CD14-positive monocyte (primary cell): Measurements from ENCODE around the gene BCAR1. TPM values are rescaled to one million over a fixed set of nuclear protein-coding genes. Genes with fewer than 3 reads are reported as not detected.

ENCODE experiments used
- DNase-seq, 3 donors: peaks; one replicate each; pipeline ENCODE4 v3.0.0-alpha.2; 2011 to 2022
- H2AFZ ChIP-seq: 2 replicates; pipeline ENCODE4 v1.6.0; 2012; ENCODE audit warnings: mild to moderate bottlenecking, low read depth, low read length, inconsistent platforms; ENCODE audit not compliant: insufficient read depth, poor library complexity, severe bottlenecking
- H3K27ac ChIP-seq, 2 donors: 1 replicate in 1 of 2; 2 replicates in 1 of 2; pipeline ENCODE4 v1.5.1; 2012 to 2013; ENCODE audit warnings: low read length in 2 of 2, control low read depth in 1 of 2, inconsistent platforms in 1 of 2, low read depth in 1 of 2, mild to moderate bottlenecking in 1 of 2
- H3K27me3 ChIP-seq, 2 donors: one replicate each; pipeline versions ENCODE4 v1.6.0 to v1.6.1; 2011 to 2013; ENCODE audit warnings: low read length in 2 of 2; ENCODE audit not compliant: control insufficient read depth in 2 of 2, insufficient read depth in 2 of 2
- H3K36me3 ChIP-seq, 2 donors: replicated peaks in 1 of 2; 1 replicate in 1 of 2; 2 replicates in 1 of 2; pipeline versions ENCODE4 v1.5.1 to v1.6.1; 2012 to 2013; ENCODE audit warnings: low read length in 2 of 2, control low read depth in 1 of 2, inconsistent platforms in 1 of 2, mild to moderate bottlenecking in 1 of 2; ENCODE audit not compliant: insufficient read depth in 2 of 2, control insufficient read depth in 1 of 2
- H3K4me1 ChIP-seq, 2 donors: 1 replicate in 1 of 2; 2 replicates in 1 of 2; pipeline versions ENCODE4 v1.5.1 to v1.6.1; 2012 to 2013; ENCODE audit warnings: low read length in 2 of 2, control low read depth in 1 of 2, inconsistent platforms in 1 of 2, mild to moderate bottlenecking in 1 of 2, moderate library complexity in 1 of 2; ENCODE audit not compliant: insufficient read depth in 2 of 2, control insufficient read depth in 1 of 2
- H3K4me2 ChIP-seq: replicated peaks from 2 replicates; pipeline ENCODE3; 2012; ENCODE audit warnings: low read length, moderate library complexity, mild to moderate bottlenecking; ENCODE audit not compliant: poor library complexity, severe bottlenecking; ENCODE audit errors: extremely low read depth
- H3K4me3 ChIP-seq, 3 experiments: fragments of 200-600 bp in 1 of 3; sonication (generic) in 1 of 3; replicated peaks in 1 of 3; 1 replicate in 2 of 3; 2 replicates in 1 of 3; pipeline ENCODE4 v1.5.1; 2011 to 2013; ENCODE audit warnings: low read length in 3 of 3, mild to moderate bottlenecking in 3 of 3, control low read depth in 2 of 3, low read depth in 2 of 3, inconsistent platforms in 1 of 3, moderate library complexity in 1 of 3
- H3K79me2 ChIP-seq: 2 replicates; pipeline ENCODE4 v1.6.0; 2012; ENCODE audit warnings: mild to moderate bottlenecking, control low read depth, inconsistent platforms, low read length, moderate library complexity; ENCODE audit not compliant: insufficient read depth
- H3K9ac ChIP-seq: 2 replicates; pipeline ENCODE4 v1.6.0; 2017; ENCODE audit warnings: low read length, mild to moderate bottlenecking; ENCODE audit not compliant: insufficient read depth, poor library complexity, severe bottlenecking
- H3K9me3 ChIP-seq, 2 donors: replicated peaks in 1 of 2; 1 replicate in 1 of 2; 2 replicates in 1 of 2; pipeline versions ENCODE4 v1.5.1 to v1.6.1; 2012 to 2013; ENCODE audit warnings: low read length in 2 of 2, control low read depth in 1 of 2; ENCODE audit not compliant: control insufficient read depth in 1 of 2, insufficient read depth in 1 of 2
- H4K20me1 ChIP-seq: 2 replicates; pipeline ENCODE4 v1.6.0; 2012; ENCODE audit warnings: mild to moderate bottlenecking, low read length, control low read depth, moderate library complexity; ENCODE audit not compliant: insufficient read depth
- H3K27ac Mint-ChIP-seq, 7 donors: one replicate each; pipeline ENCODE4 v1.8.0; 2020; ENCODE audit warnings: mild to moderate bottlenecking in 7 of 7, mixed read lengths in 7 of 7, moderate library complexity in 6 of 7, inconsistent platforms in 2 of 7
- H3K27me3 Mint-ChIP-seq, 3 donors: one replicate each; pipeline ENCODE4 v1.8.0; 2021 to 2022; ENCODE audit warnings: low read depth in 3 of 3, mild to moderate bottlenecking in 3 of 3, mixed read lengths in 3 of 3, moderate library complexity in 3 of 3, inconsistent platforms in 1 of 3
- H3K36me3 Mint-ChIP-seq, 2 donors: one replicate each; pipeline ENCODE4 v1.8.0; 2020; ENCODE audit warnings: mixed read lengths in 2 of 2, inconsistent platforms in 1 of 2, mild to moderate bottlenecking in 1 of 2
- H3K4me1 Mint-ChIP-seq: one replicate; pipeline ENCODE4 v1.8.0; 2020; ENCODE audit warnings: mild to moderate bottlenecking, mixed read lengths
- H3K4me3 Mint-ChIP-seq, 2 donors: one replicate each; pipeline ENCODE4 v1.8.0; 2020; ENCODE audit warnings: mild to moderate bottlenecking in 2 of 2, mixed read lengths in 2 of 2, moderate library complexity in 1 of 2
- H3K9me3 Mint-ChIP-seq, 7 donors: one replicate each; pipeline ENCODE4 v1.8.0; 2020 to 2022; ENCODE audit warnings: mixed read lengths in 7 of 7, mild to moderate bottlenecking in 6 of 7, moderate library complexity in 6 of 7, inconsistent platforms in 2 of 7
- WGBS: methylation state at CpG from one replicate; pipeline ENCODE4 v1.1.5; 2013; ENCODE audit warnings: missing lambda C conversion rate; ENCODE audit not compliant: insufficient coverage; 5-methylcytosine and 5-hydroxymethylcytosine counted together
- intact Hi-C, 2 donors: fragments of 100-400 bp; cut with micrococcal nuclease; formaldehyde crosslinking; loops; one replicate each; pipeline versions ENCODE4 v1.15.0 to v1.15.1; 2023
- polyA plus RNA-seq, 3 donors: library from polyadenylated mRNA; depleted of rRNA in 1 of 3; unstranded in 2 of 3; stranded (reverse) in 1 of 3; fragments of 300-500 nt in 2 of 3; fragments of >200 nt in 1 of 3; fragmentation: Illumina TruSeq in 2 of 3; gene quantifications; 1 replicate in 2 of 3; 2 replicates in 1 of 3; pipeline ENCODE4 v1.2.3, GENCODE V29; 2012 to 2021
- TF ChIP-seq, protein P1 (sequence below): fragments of 200-600 bp; IDR thresholded peaks from one replicate; pipeline ENCODE4 v1.8.0; 2022; ENCODE audit warnings: antibody characterized with exemption, mild to moderate bottlenecking

The BCAR1 gene
- polyA plus RNA-seq, 3 donors, result not detected

DNA sequence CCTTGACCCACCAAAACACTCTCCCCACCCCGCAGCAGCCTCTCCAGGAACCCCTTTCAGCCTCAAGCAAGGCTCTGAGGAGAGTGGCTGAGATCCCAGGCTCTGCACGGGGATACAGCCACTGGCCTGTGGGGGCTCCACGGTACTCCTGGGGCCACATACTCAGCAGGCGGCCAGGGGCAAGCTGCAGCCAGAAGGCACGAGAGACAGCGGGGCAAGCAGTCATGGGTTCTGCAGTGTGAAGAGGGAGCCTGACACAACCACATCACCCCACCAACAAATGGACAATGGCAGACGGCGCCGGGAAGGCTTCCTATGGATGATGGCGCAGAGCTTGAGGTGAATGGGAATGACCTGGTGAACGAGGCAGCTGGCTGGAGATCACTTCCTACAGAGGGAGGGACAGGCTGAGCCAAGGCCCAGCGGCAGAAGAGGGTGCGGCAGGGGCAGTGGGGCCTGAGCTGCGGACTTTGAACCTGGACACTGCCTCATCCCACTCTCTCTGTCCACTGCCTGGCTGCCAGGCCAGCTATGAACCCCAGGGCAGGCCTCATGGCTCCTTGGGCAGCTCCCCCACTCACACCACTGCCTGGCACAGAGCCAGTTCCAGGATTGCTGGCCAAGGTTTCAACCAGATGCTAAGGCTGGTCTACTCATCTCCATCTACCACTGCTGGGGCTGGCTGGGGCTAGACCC, 10.8 kb upstream of the BCAR1 start:
- H3K9ac ChIP-seq, result no peak overlapping the region

DNA sequence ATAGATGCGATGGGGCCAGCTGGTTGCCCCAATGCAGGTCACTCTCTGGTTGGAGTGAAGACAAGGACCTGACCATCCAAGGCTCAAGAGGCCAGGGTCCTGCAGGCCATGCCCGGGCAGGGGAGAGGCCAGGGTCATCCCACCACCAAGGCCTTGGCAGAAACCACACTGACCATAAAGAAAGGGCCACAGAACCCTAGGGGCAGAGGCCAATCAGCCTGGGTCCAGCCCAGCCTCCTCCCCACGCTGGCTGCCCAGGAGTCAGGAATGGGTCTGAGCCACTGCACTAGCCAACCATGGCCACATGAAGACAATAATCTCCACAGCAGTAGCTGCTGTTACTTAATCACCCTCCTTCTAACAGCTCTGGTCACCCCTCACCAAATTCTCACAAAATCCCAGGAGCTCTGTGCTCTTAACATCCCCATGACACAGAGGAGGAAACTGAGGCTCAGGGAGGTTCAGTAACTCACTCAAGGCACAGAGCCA, 10.2 kb upstream of the BCAR1 start:
- H3K4me1 Mint-ChIP-seq, result peaks cover 5% of the 10 kb centered on the region
- peaks cover 22 to 92% of the 10 kb centered on the region in 2 donors for H3K27me3 ChIP-seq
- H4K20me1 ChIP-seq, result no peaks in the 10 kb centered on the region
- H3K4me3 Mint-ChIP-seq, result peak overlapping the region in 1 of 2 donors; percentile 39
- H3K9me3 Mint-ChIP-seq, result peaks cover 0 to 12% (median 2%) of the 10 kb centered on the region in 7 donors
- TF ChIP-seq, protein P1, sequence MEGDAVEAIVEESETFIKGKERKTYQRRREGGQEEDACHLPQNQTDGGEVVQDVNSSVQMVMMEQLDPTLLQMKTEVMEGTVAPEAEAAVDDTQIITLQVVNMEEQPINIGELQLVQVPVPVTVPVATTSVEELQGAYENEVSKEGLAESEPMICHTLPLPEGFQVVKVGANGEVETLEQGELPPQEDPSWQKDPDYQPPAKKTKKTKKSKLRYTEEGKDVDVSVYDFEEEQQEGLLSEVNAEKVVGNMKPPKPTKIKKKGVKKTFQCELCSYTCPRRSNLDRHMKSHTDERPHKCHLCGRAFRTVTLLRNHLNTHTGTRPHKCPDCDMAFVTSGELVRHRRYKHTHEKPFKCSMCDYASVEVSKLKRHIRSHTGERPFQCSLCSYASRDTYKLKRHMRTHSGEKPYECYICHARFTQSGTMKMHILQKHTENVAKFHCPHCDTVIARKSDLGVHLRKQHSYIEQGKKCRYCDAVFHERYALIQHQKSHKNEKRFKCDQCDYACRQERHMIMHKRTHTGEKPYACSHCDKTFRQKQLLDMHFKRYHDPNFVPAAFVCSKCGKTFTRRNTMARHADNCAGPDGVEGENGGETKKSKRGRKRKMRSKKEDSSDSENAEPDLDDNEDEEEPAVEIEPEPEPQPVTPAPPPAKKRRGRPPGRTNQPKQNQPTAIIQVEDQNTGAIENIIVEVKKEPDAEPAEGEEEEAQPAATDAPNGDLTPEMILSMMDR, result no peak
- no peak overlapping the region for H3K27ac Mint-ChIP-seq
- peaks cover 77 to 97% (median 90%) of the 10 kb centered on the region in 3 donors for H3K27me3 Mint-ChIP-seq
- peaks cover 0 to 1% of the 10 kb centered on the region in 2 donors for H3K36me3 Mint-ChIP-seq
- no peak overlapping the region for H3K4me3 ChIP-seq
- H3K79me2 ChIP-seq, result no peaks in the 10 kb centered on the region
- H3K4me1 ChIP-seq, result peaks cover 0 to 5% of the 10 kb centered on the region in 2 donors
- H3K9me3 ChIP-seq, result peaks cover 0 to 4% of the 10 kb centered on the region in 2 donors
- H3K4me2 ChIP-seq, result no peak overlapping the region
- H2AFZ ChIP-seq, result no peak overlapping the region
- no peak overlapping the region for H3K9ac ChIP-seq
- no peaks in the 10 kb centered on the region for H3K36me3 ChIP-seq
- intact Hi-C loops, result no loop called here
- no peak for DNase-seq
- WGBS, result 93% methylated on average over 3 of the region's 3 CpGs
- H3K27ac ChIP-seq, result no peak overlapping the region

More for the DNA sequence above, 10.8 kb upstream of the BCAR1 start:
- Histone ChIP-seq H3K4me1 (peaks cover 0 to 5% of the 10 kb centered on the region in 2 donors), H3K27me3 (peaks cover 26 to 92% of the 10 kb centered on the region in 2 donors), H2AFZ (no peak overlapping the region), H3K4me2 (no peak overlapping the region), H3K79me2 (no peaks in the 10 kb centered on the region), H3K27ac (no peak overlapping the region), H3K9me3 (peaks cover 0 to 4% of the 10 kb centered on the region in 2 donors), H4K20me1 (no peaks in the 10 kb centered on the region), H3K36me3 (no peaks in the 10 kb centered on the region), H3K4me3 (no peak overlapping the region)
- Mint-ChIP-seq H3K4me3 (peak overlapping the region in 1 of 2 donors; percentile 64), H3K27me3 (peaks cover 82 to 97% (median 90%) of the 10 kb centered on the region in 3 donors), H3K36me3 (peaks cover 0 to 1% of the 10 kb centered on the region in 2 donors), H3K27ac (no peak overlapping the region), H3K9me3 (peaks cover 0 to 12% (median 2%) of the 10 kb centered on the region in 7 donors), H3K4me1 (peaks cover 5% of the 10 kb centered on the region)
- WGBS, result 91% methylated on average over 5 of the region's 14 CpGs
- intact Hi-C loops, result no loop called here
- TF ChIP-seq, protein P1, result no peak
- DNase-seq, result no peak
